Measurements from ENCODE around the gene DR1.

DNA sequence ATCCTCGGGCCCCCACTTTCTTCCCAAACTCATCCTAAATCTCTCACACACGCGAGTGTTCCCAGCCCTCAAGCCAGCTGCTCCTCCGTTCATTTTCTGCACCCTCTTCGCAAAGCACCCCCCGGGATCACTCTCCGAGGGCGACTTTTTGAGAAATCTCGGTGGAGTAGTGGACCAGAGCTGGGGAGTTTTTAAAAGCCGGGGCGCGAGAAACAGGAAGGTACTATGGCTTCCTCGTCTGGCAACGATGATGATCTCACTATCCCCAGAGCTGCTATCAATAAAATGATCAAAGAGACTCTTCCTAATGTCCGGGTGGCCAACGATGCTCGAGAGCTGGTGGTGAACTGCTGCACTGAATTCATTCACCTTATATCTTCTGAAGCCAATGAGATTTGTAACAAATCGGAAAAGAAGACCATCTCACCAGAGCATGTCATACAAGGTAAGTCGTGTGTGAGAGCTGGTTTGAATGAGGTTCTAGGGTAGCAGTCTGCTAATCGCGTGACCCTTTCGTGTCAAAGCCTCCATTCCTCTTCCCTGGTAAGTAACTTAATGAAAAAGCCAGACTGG lies 800 bp downstream of the DR1 start:
- TF ChIP-seq, protein P1, sequence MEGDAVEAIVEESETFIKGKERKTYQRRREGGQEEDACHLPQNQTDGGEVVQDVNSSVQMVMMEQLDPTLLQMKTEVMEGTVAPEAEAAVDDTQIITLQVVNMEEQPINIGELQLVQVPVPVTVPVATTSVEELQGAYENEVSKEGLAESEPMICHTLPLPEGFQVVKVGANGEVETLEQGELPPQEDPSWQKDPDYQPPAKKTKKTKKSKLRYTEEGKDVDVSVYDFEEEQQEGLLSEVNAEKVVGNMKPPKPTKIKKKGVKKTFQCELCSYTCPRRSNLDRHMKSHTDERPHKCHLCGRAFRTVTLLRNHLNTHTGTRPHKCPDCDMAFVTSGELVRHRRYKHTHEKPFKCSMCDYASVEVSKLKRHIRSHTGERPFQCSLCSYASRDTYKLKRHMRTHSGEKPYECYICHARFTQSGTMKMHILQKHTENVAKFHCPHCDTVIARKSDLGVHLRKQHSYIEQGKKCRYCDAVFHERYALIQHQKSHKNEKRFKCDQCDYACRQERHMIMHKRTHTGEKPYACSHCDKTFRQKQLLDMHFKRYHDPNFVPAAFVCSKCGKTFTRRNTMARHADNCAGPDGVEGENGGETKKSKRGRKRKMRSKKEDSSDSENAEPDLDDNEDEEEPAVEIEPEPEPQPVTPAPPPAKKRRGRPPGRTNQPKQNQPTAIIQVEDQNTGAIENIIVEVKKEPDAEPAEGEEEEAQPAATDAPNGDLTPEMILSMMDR (IDR thresholded peaks at IDR 0.05): no peak
- TF ChIP-seq POLR2A (IDR thresholded peaks at IDR 0.05): peak; percentile 23 to 48
